ENCODE results near the gene IQGAP2.

Gene IQGAP2

GRCh38 chr5:76457674-76458485 is 54.8 kb downstream of the IQGAP2 start:
- peaks cover 7% of the 10 kb centered on the region for H3K27me3 ChIP-seq (replicated peaks; ENCODE audit: control insufficient read depth, insufficient read depth, low read length)
- H3K9me3 ChIP-seq (ENCODE audit: control insufficient read depth, low read length) = no peaks in the 10 kb centered on the region
- H3K4me3 ChIP-seq (ENCODE audit: low read length) = no peak overlapping the region
- no peak overlapping the region for H3K9ac ChIP-seq (ENCODE audit: low read length)
- H3K36me3 ChIP-seq (ENCODE audit: control insufficient read depth, insufficient read depth, low read length, severe bottlenecking) = no peaks in the 10 kb centered on the region
- DNase-seq (ENCODE audit: low read depth) = no peak
- H3K4me1 ChIP-seq (ENCODE audit: control insufficient read depth, insufficient read depth, low read length) = peaks cover 4% of the 10 kb centered on the region

GRCh38 chr5:76458486-76458830 is 55.4 kb downstream of the IQGAP2 start:
- H3K4me1 ChIP-seq (ENCODE audit: control insufficient read depth, insufficient read depth, low read length) = peaks cover 4% of the 10 kb centered on the region
- DNase-seq (ENCODE audit: low read depth) = no peak
- peaks cover 7% of the 10 kb centered on the region for H3K27me3 ChIP-seq (replicated peaks; ENCODE audit: control insufficient read depth, insufficient read depth, low read length)
- no peak overlapping the region for H3K4me3 ChIP-seq (ENCODE audit: low read length)
- H3K36me3 ChIP-seq (ENCODE audit: control insufficient read depth, insufficient read depth, low read length, severe bottlenecking) = no peaks in the 10 kb centered on the region
- no peak overlapping the region for H3K9ac ChIP-seq (ENCODE audit: low read length)
- no peaks in the 10 kb centered on the region for H3K9me3 ChIP-seq (ENCODE audit: control insufficient read depth, low read length)

- Histone ChIP-seq H3K36me3 (ENCODE audit: control insufficient read depth, insufficient read depth, low read length, severe bottlenecking) (no peaks in the 10 kb centered on the region), H3K4me1 (ENCODE audit: control insufficient read depth, insufficient read depth, low read length) (peaks cover 4% of the 10 kb centered on the region), H3K27me3 (replicated peaks; ENCODE audit: control insufficient read depth, insufficient read depth, low read length) (peaks cover 7% of the 10 kb centered on the region), H3K4me3 (ENCODE audit: low read length) (no peak overlapping the region), H3K9me3 (ENCODE audit: control insufficient read depth, low read length) (no peaks in the 10 kb centered on the region), H3K9ac (ENCODE audit: low read length) (no peak overlapping the region)
- no peak for DNase-seq (ENCODE audit: low read depth)
Observed at GRCh38 chr5:76460104-76460503, 57.0 kb downstream of the IQGAP2 start.

- no peaks in the 10 kb centered on the region for H3K9me3 ChIP-seq (ENCODE audit: control insufficient read depth, low read length)
- no peak overlapping the region for H3K4me3 ChIP-seq (ENCODE audit: low read length)
- H3K36me3 ChIP-seq (ENCODE audit: control insufficient read depth, insufficient read depth, low read length, severe bottlenecking) = no peaks in the 10 kb centered on the region
- peaks cover 4% of the 10 kb centered on the region for H3K4me1 ChIP-seq (ENCODE audit: control insufficient read depth, insufficient read depth, low read length)
- DNase-seq (ENCODE audit: low read depth) = no peak
- no peak overlapping the region for H3K9ac ChIP-seq (ENCODE audit: low read length)
- H3K27me3 ChIP-seq (replicated peaks; ENCODE audit: control insufficient read depth, insufficient read depth, low read length) = peaks cover 10% of the 10 kb centered on the region
Observed at GRCh38 chr5:76462097-76462667, 59.1 kb downstream of the IQGAP2 start.

- no peak for DNase-seq (ENCODE audit: low read depth)
- Histone ChIP-seq H3K9me3 (ENCODE audit: control insufficient read depth, low read length) (no peaks in the 10 kb centered on the region), H3K4me3 (ENCODE audit: low read length) (no peak overlapping the region), H3K36me3 (ENCODE audit: control insufficient read depth, insufficient read depth, low read length, severe bottlenecking) (no peaks in the 10 kb centered on the region), H3K27me3 (replicated peaks; ENCODE audit: control insufficient read depth, insufficient read depth, low read length) (peaks cover 9% of the 10 kb centered on the region), H3K4me1 (ENCODE audit: control insufficient read depth, insufficient read depth, low read length) (no peaks in the 10 kb centered on the region), H3K9ac (ENCODE audit: low read length) (no peak overlapping the region)
Observed at GRCh38 chr5:76467216-76467615, 64.1 kb downstream of the IQGAP2 start.

GRCh38 chr5:76468635-76469425 is 65.7 kb downstream of the IQGAP2 start:
- Histone ChIP-seq H3K4me3 (ENCODE audit: low read length) (no peak overlapping the region), H3K9me3 (ENCODE audit: control insufficient read depth, low read length) (no peaks in the 10 kb centered on the region), H3K4me1 (ENCODE audit: control insufficient read depth, insufficient read depth, low read length) (no peaks in the 10 kb centered on the region), H3K27me3 (replicated peaks; ENCODE audit: control insufficient read depth, insufficient read depth, low read length) (peaks cover 6% of the 10 kb centered on the region), H3K9ac (ENCODE audit: low read length) (no peak overlapping the region), H3K36me3 (ENCODE audit: control insufficient read depth, insufficient read depth, low read length, severe bottlenecking) (no peaks in the 10 kb centered on the region)
- no peak for DNase-seq (ENCODE audit: low read depth)

GRCh38 chr5:76469656-76470290 is 66.7 kb downstream of the IQGAP2 start:
- no peak overlapping the region for H3K4me3 ChIP-seq (ENCODE audit: low read length)
- H3K4me1 ChIP-seq (ENCODE audit: control insufficient read depth, insufficient read depth, low read length) = no peaks in the 10 kb centered on the region

GRCh38 chr5:76470976-76471375 is 67.9 kb downstream of the IQGAP2 start:
- Histone ChIP-seq H3K4me1 (ENCODE audit: control insufficient read depth, insufficient read depth, low read length) (no peaks in the 10 kb centered on the region), H3K9ac (ENCODE audit: low read length) (no peak overlapping the region), H3K36me3 (ENCODE audit: control insufficient read depth, insufficient read depth, low read length, severe bottlenecking) (no peaks in the 10 kb centered on the region), H3K27me3 (replicated peaks; ENCODE audit: control insufficient read depth, insufficient read depth, low read length) (peaks cover 10% of the 10 kb centered on the region), H3K4me3 (ENCODE audit: low read length) (no peak overlapping the region), H3K9me3 (ENCODE audit: control insufficient read depth, low read length) (no peaks in the 10 kb centered on the region)
- DNase-seq (ENCODE audit: low read depth) = no peak

More at GRCh38 chr5:76469656-76470290, 66.7 kb downstream of the IQGAP2 start:
- Histone ChIP-seq H3K9me3 (ENCODE audit: control insufficient read depth, low read length) (no peaks in the 10 kb centered on the region), H3K27me3 (replicated peaks; ENCODE audit: control insufficient read depth, insufficient read depth, low read length) (peaks cover 7% of the 10 kb centered on the region), H3K36me3 (ENCODE audit: control insufficient read depth, insufficient read depth, low read length, severe bottlenecking) (no peaks in the 10 kb centered on the region), H3K9ac (ENCODE audit: low read length) (no peak overlapping the region)
- DNase-seq (ENCODE audit: low read depth) = no peak

GRCh38 chr5:76471406-76471805 is 68.3 kb downstream of the IQGAP2 start:
- peaks cover 13% of the 10 kb centered on the region for H3K27me3 ChIP-seq (replicated peaks; ENCODE audit: control insufficient read depth, insufficient read depth, low read length)
- no peak for DNase-seq (ENCODE audit: low read depth)

GRCh38 chr5:76471987-76472334 is 68.9 kb downstream of the IQGAP2 start:
- no peak overlapping the region for H3K4me3 ChIP-seq (ENCODE audit: low read length)
- no peaks in the 10 kb centered on the region for H3K9me3 ChIP-seq (ENCODE audit: control insufficient read depth, low read length)
- no peak for DNase-seq (ENCODE audit: low read depth)
- H3K36me3 ChIP-seq (ENCODE audit: control insufficient read depth, insufficient read depth, low read length, severe bottlenecking) = no peaks in the 10 kb centered on the region
- no peaks in the 10 kb centered on the region for H3K4me1 ChIP-seq (ENCODE audit: control insufficient read depth, insufficient read depth, low read length)
- peaks cover 12% of the 10 kb centered on the region for H3K27me3 ChIP-seq (replicated peaks; ENCODE audit: control insufficient read depth, insufficient read depth, low read length)
- H3K9ac ChIP-seq (ENCODE audit: low read length) = no peak overlapping the region

More at GRCh38 chr5:76471406-76471805, 68.3 kb downstream of the IQGAP2 start:
- no peaks in the 10 kb centered on the region for H3K36me3 ChIP-seq (ENCODE audit: control insufficient read depth, insufficient read depth, low read length, severe bottlenecking)
- H3K9me3 ChIP-seq (ENCODE audit: control insufficient read depth, low read length) = no peaks in the 10 kb centered on the region
- no peak overlapping the region for H3K4me3 ChIP-seq (ENCODE audit: low read length)
- H3K4me1 ChIP-seq (ENCODE audit: control insufficient read depth, insufficient read depth, low read length) = no peaks in the 10 kb centered on the region
- no peak overlapping the region for H3K9ac ChIP-seq (ENCODE audit: low read length)
